Kidney epithelial cell (primary cell): ENCODE results near the gene RIPOR3. TPM values are rescaled to one million over a fixed set of nuclear protein-coding genes. Genes with fewer than 3 reads are reported as not detected.
"Not testable (repeated sequence)": the region's sequence is repeated elsewhere in the genome, so short reads cannot be mapped to it uniquely, and the experiment has no call there.

Experiments used
- DNase-seq: peaks from one replicate; pipeline ENCODE4 v3.0.0-alpha.2; 2010; ENCODE audit warnings: low read depth
- H3K27me3 ChIP-seq: 2 replicates; pipeline ENCODE4 v1.6.0; 2011; ENCODE audit warnings: low read length; ENCODE audit not compliant: control insufficient read depth, insufficient read depth
- H3K36me3 ChIP-seq: 2 replicates; pipeline ENCODE4 v1.5.1; 2011; ENCODE audit warnings: low read length; ENCODE audit not compliant: control insufficient read depth, insufficient read depth
- H3K4me3 ChIP-seq: 2 replicates; pipeline ENCODE4 v1.5.1; 2011; ENCODE audit warnings: low read depth, mild to moderate bottlenecking, control low read depth, low read length
- CTCF ChIP-seq: IDR thresholded peaks from 2 replicates; pipeline ENCODE4 v1.5.1; 2011; ENCODE audit warnings: mild to moderate bottlenecking, moderate library complexity, low read length, control low read depth, inconsistent platforms; ENCODE audit not compliant: insufficient read depth, poor library complexity, severe bottlenecking
- total RNA-seq: library from RNA; depleted of rRNA; stranded (reverse); fragments of >200 nt; gene quantifications from 2 replicates; pipeline ENCODE4 v1.2.3, GENCODE V29; 2015

The RIPOR3 gene
- total RNA-seq, 1 donor from 2014 or later, result 0.08 TPM

GRCh38 chr20:50545126-50545525 is 146.2 kb downstream of the RIPOR3 start:
- TF ChIP-seq CTCF, result no peak
- Histone ChIP-seq H3K36me3 (no peaks in the 10 kb centered on the region), H3K4me3 (no peak overlapping the region), H3K27me3 (no peaks in the 10 kb centered on the region)
- DNase-seq, result no peak

- H3K4me3 ChIP-seq, result no peak overlapping the region
- no peaks in the 10 kb centered on the region for H3K27me3 ChIP-seq
- TF ChIP-seq CTCF, result no peak
- no peak for DNase-seq
- H3K36me3 ChIP-seq, result no peaks in the 10 kb centered on the region
Observed at GRCh38 chr20:50543326-50543725, 148.0 kb downstream of the RIPOR3 start.

- Histone ChIP-seq H3K27me3 (no peaks in the 10 kb centered on the region), H3K4me3 (no peak overlapping the region), H3K36me3 (no peaks in the 10 kb centered on the region)
- no peak for TF ChIP-seq CTCF
- DNase-seq, result no peak
Observed at GRCh38 chr20:50541606-50542041, 149.7 kb downstream of the RIPOR3 start.

- H3K4me3 ChIP-seq, result no peak overlapping the region
- DNase-seq, result peak; percentile 94
- no peaks in the 10 kb centered on the region for H3K27me3 ChIP-seq
- H3K36me3 ChIP-seq, result no peaks in the 10 kb centered on the region
- TF ChIP-seq CTCF, result no peak
Observed at GRCh38 chr20:50540620-50541605, 150.4 kb downstream of the RIPOR3 start.

GRCh38 chr20:50539798-50540197 is 151.5 kb downstream of the RIPOR3 start:
- not testable (repeated sequence) for H3K27me3 ChIP-seq, H3K4me3 ChIP-seq, DNase-seq, H3K36me3 ChIP-seq

GRCh38 chr20:50538276-50538675 is 153.1 kb downstream of the RIPOR3 start:
- no peaks in the 10 kb centered on the region for H3K36me3 ChIP-seq
- H3K27me3 ChIP-seq, result no peaks in the 10 kb centered on the region
- no peak for TF ChIP-seq CTCF
- H3K4me3 ChIP-seq, result no peak overlapping the region
- DNase-seq, result no peak
